Measurements from ENCODE around the gene FAM174B.
"Not testable (repeated sequence)": the region's sequence is repeated elsewhere in the genome, so short reads cannot be mapped to it uniquely, and the experiment has no call there.

FAM174B gene

DNA sequence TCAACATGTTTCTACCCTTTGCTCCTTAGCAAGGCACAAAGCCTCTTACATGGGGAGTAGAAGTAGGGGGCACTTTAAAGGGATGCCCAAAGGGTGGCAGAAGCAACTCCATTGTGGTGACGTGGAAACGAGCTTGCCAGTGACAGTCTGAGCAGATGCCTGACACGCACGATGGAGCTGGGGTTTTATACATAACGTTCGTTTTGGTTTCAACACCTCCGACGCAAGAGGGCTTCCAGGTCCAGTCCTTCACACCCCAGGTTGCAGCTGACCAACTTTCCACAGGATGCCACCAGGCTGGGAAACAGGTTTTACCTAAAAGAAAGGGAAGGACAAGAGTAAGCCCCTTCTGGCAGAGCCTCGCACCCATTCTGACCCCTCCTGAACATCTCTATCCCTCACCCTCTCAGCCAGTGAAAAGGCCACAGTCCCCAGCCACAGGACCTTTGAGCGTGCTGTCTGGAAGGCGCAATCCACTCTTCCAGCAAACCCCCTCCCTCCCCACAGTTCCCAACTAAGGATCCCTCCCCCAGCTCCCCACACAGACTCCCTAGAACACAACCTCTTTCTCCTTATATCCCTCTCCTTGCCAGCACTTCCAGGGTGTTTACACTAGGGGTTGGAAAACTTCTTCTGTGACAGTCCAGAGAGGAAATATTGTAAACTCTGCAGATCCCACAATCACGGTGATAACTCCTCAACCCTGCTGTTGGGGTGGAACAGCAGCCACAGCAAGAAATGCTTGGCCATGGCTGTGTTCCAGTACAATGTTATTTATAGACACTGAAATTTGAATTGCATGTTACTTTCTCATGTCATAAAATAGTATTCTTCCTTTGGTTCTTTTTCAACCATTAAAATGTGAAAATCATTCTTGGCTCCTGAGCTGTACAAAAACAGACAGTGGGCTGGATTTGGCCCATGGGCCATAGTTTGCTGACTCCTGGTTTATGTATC lies 36.2 kb downstream of the FAM174B start:
- H3K4me3 ChIP-seq (ENCODE audit: low read depth, low read length): no peak overlapping the region

DNA sequence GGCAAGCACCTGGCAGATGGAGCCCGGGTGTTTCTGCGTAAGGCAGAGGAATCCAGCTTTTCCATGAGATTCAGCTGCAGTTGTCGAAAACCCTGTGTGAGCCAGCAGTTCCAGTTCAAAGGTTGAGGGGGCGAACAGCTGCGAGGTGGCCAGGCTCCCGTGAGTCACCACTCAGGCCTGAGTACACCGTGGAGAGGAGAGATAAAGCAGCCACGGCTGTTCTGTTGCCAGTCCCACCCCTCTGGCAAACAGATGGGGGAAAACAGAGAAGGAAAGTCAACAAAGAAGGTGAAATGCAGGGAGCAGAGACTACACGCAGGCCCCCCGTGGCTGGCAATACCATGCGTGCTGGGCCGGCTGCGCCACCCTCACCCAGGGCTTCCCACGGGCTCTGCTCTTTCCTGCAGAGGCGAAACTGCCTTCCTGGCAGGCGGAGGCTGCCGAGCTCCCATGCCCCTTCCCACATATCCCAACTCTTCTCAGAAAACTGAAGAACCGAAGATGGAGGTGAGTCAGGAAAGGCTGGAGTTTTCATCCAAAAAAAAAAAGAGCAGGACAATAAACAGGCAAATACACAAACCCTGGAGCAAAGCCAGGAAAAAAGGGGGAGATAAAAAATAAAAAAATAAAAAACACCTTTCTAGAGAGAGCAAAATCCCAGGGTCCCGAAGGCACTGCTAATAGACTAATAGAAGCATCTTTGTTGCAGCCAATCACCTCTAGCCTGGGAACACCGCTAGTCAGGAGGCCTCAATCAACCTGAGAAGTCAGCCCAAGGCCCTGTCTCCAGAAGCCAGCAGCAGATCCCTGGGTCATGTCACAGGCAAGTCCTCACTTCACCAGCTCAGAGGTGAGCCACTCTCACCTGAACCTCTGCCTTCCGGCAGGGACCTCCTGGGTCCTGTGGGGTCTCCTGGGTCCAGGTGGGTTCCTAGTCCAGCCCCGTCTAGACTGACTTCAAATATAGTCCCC lies 37.7 kb downstream of the FAM174B start:
- no peak overlapping the region for H3K4me3 ChIP-seq (ENCODE audit: low read depth, low read length)

DNA sequence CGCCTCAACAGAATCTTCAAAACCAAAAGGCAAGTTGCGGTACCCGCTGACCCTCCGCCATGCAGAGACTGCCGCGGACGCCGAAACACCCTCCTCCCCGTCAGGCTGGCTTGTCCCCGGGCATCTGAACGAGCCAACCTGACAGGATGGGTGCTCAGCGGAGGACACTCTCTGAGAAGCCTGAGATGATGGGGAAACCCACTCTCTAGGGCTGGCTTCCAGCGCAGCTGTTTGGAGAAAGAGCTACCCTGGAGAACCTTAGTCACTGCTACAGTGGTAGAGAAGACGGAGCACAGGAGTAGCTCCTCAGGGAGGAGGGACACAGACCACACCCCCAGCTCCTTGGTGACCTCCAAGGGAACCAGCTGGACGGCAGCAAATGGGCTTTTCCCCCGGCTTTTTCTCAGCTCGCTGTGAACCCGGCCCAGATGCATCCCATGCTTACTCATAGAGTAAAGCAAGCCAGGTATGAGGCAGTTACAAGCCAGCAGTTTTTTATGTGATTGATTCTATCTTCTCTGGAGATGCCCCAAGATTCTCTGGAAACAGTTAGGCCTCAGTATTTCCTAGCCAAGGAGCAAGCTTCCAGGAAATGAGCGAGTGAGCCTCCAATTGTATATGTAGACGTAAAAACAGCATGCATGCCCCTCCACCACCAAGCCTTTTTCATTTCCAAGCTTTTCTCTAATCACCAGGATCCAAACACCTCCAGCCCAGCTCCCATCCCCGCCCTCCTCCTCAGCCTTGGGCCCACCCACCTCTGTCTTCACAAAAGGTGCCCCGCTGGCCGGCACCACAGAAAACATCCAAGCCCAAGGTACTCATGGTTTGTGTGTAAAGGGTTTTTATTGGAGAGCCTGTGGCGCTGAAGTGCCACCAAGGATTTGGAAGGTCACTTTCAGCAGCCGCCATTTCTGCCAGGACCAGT lies 38.7 kb downstream of the FAM174B start:
- no peak overlapping the region for H3K4me3 ChIP-seq (ENCODE audit: low read depth, low read length)

DNA sequence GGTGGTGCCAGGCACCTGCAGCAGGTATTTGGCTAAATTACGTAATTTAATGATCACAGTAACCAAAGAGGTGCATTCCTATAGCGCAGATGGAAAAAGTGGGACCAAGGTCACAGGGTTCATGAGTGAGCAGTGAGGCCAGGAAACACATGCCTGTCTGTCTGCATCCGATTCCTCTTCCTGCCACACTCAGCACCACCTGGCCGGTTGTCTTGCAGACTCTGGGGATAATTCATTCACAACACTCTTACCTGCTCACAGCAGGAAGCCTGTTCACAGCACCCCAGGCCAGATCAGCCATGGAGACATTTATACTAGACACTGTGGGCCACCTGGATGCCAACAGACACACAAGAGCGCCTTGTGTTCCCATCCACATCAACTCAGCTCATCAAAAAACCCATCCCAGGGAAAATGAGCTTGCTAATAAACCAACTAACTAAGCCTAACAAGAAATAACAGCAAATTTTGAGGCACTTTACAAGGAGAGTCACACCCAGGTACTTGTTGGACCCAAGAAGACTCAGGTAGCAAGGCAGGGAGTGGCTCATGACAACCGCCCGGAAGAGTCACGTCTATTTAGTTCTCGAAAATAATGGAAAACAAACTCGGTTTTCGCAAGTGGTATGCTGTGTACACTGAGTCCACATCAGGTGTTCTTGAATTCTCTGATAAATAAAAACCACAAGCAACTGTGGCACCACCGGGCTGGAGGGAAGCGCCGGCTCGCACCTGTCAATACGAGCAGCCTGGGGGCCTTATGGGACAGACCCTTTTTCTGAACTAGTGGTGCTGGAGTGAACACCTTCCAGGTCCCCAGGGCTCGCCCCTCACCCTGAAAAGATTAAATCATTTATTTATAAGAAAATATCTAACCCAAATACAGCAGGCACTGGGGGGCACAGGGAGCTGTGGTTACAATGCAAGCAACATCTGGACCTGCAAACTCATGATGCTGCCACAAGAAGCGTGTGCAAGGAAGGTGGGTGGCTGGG lies 40.5 kb downstream of the FAM174B start:
- H3K4me3 ChIP-seq (ENCODE audit: low read depth, low read length): no peak overlapping the region

DNA sequence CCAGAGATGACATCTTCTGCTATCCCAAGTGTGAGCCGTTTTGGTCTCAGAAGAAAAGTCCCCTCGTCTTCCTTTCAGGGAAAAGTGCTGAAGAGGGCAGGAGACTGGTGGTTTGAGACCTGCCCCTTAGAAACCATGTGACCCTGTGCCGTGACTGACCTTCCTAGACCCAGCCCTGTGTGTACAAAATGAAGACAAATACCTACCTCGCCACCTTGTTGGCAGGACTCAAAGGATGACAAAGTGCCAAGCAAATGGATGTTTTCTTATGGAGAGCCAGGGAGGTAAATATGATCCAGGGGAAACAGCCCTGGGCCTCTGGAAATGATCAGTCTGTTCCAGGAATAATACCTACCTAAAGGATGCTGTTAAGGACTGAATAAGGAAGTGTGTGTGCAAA lies 41.3 kb downstream of the FAM174B start:
- H3K4me3 ChIP-seq (ENCODE audit: low read depth, low read length): no peak overlapping the region

DNA sequence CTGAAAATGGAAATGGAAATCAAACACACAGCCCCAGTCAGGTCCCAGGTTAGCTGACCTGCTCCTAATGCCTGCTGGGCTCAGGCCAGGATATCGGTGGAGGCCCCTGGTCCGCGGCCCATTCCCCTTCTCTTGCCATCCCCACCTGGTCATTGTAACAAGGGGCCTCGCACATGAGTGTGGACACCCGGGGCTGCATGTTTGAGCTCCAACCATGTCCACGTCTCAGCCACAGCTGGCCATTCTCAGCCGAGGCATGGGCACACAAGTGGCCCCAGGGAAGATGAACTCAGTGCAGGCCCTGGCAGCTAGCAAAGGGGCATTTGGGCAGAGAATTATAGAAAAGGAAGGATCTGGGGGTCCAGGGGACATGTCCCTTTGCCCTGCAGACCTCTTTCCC lies 41.7 kb downstream of the FAM174B start:
- no peak overlapping the region for H3K4me3 ChIP-seq (ENCODE audit: low read depth, low read length)

DNA sequence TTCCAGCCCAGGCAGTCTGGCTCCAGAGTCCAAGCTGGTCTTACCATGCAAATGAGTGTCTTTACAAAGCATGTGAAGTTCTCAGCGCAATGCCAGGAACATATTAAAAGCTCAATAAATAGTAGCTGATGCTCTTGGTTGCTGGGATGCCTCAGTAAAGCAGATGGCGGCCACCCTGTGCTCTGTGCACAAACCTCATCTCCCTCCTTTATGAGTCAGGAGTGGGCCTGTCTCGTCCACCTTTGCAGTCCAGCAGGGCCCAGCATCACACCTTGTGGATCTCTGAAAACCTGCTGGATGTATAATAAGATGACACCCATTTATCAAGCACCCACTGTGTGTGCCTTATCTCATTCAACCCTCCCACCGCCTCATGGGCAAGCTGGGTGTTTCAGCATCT lies 42.7 kb downstream of the FAM174B start:
- H3K4me3 ChIP-seq (ENCODE audit: low read depth, low read length): no peak overlapping the region

DNA sequence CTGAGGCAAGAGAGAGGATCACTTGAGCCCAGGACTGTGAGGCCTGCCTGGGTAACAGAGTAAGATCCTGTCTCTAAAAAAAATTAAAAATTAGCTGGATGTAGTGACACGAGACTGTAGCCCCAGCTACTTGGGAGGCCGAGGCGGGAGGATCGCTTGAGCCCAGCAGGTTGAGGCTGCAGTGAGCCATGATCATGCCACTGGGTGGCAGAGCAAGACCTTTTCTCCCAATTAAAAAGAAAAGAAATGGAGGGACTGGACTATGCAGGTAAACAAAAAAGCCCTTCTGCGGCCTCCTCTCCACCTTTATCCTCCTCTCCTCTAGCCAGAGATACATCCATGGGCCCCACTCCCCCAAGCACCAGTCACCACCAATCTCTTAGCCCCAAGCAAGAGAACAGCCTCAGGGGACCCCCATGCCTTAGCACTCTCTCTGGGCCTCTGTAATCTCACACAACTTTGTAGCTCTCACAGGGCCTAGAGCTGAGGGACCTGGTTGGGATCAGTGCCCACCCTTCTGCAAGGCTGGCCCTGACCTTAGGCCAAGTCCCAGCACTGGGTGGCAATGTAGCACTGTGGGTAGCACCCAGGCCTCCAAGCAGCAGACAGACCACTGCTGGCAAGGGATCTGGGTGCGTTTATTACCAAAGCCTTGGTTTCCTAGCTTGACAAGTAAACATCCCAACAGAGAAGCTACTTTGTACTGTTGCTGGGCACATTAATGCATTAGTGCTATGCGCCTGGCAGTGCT lies 43.4 kb downstream of the FAM174B start:
- H3K4me3 ChIP-seq (ENCODE audit: low read depth, low read length): no peak overlapping the region

DNA sequence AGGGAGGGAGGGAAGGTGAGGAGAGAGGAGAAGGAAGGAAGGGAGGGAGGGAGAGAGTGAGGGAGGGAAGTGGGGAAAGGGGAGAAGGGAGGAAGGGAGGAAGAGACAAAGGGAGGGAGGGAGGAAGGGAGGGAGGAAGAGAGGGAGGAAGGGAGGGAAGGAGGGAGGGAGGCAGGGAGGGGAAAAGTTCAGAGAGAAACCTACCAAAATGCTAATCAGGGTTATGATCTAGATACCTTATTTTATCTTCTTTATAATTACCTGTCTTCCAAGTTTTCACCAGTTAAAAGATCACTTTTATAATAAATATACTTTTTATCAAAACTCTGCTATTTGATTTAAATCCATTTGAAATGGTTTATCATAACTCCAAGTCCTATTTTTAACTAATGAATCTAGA lies 44.4 kb downstream of the FAM174B start:
- no peak overlapping the region for H3K4me3 ChIP-seq (ENCODE audit: low read depth, low read length)

DNA sequence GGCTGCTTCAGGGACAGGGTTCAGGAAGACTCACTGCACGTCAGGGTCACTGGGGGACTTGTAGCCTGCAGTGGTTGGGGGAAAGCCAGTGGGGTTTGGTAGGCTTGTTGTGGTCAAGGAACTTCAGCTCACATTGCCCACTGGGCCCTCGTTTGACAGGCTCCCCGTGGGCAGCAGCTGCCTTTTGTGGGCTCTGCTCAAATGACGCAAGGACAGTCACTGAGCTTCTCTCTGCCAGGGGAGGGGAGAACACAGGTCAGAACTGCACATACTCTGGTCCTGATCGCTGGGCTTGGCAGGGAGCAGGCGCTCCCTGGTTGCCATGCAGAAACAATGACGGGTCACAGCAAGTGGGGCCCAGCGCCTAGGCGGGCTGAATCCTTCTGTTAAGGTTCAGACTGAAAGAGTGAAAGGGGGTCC lies 45.5 kb downstream of the FAM174B start:
- no peak overlapping the region for H3K4me3 ChIP-seq (ENCODE audit: low read depth, low read length)

DNA sequence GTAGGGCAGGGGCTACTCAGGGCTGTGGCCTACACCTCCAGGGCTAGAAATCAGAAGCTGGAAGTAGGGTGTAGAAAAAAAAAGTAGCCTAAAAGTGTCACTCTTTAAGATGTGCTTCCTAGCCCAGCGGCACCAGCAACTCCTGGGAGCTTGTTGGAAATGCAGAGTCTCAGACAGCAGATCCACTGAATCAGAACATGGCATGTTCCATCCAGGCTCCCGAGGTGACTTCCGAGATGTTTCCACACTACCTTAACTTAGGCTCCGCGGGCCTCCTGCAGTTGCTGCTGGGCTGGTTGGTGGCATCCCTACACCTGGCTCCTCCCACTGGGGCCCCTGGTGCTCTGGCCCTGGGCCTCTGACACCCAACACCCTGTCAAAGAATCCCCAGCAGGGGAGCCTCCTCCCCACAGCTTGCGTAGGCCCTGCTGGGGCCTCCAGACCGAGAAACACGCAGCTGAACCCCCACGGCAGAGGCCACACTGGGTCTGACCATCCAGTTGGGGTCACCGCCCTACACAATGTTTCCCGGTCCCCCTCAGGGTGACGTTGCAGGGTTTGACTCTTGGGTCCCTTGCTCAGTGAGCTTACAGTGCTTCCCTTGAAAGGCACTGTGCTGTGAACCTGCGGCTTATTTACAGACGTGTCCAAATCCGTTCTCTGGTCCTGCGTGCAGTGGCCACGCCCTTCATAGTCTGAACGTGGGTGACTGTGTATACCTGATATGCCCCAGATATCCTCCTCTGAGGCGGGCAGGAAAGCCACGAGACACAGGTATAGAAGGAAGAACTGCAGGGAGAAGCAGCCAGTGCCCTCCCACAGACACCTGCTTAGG lies 46.5 kb downstream of the FAM174B start:
- H3K4me3 ChIP-seq (ENCODE audit: low read depth, low read length): no peak overlapping the region

DNA sequence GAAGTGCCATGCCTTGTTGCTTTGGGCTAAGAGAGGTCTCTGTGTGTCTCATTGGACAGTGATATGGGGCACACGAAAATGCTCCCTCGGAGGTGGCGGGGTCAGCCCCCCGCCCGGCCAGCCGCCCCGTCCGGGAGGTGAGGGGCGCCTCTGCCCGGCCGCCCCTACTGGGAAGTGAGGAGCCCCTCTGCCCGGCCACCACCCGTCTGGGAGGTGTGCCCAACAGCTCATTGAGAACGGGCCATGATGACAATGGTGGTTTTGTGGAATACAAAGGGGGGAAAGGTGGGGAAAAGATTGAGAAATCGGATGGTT lies 48.8 kb downstream of the FAM174B start:
- not testable (repeated sequence) for H3K4me3 ChIP-seq (ENCODE audit: low read depth, low read length)

DNA sequence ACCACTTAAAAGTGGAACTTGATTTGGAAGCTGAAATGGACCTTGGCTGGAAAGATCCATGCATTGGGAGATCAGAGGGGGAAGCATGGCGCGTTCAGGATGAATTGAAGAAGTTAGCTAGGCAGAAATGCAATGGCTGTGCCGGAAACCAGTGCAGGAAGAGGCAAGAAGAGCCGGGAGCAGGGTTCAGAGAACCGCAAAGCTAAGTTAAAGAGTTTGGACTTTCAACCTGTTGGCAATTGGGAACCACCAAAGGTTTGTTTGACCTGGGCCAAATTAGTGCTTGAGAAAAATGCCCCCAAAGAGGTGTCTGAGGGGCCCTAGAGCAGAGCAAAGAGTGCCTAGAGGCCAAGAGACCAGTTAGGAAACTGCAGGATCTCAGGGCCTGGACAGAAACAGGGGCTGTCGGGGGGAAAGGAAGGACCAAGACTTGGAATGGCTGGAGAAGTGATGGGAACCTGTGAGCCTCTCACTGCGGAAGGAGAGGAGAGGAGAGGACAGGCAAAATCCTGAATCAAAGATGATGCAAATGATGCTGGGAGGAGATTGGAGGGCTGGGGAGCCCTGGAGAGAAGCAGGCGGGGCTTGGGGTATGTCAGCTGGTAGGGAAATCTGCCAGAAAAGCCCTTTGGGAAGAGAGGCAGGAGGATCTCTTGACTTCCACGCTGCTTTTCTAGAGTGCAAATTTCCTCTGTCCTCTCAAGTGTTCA lies 49.3 kb downstream of the FAM174B start:
- H3K4me3 ChIP-seq (ENCODE audit: low read depth, low read length): no peak overlapping the region

DNA sequence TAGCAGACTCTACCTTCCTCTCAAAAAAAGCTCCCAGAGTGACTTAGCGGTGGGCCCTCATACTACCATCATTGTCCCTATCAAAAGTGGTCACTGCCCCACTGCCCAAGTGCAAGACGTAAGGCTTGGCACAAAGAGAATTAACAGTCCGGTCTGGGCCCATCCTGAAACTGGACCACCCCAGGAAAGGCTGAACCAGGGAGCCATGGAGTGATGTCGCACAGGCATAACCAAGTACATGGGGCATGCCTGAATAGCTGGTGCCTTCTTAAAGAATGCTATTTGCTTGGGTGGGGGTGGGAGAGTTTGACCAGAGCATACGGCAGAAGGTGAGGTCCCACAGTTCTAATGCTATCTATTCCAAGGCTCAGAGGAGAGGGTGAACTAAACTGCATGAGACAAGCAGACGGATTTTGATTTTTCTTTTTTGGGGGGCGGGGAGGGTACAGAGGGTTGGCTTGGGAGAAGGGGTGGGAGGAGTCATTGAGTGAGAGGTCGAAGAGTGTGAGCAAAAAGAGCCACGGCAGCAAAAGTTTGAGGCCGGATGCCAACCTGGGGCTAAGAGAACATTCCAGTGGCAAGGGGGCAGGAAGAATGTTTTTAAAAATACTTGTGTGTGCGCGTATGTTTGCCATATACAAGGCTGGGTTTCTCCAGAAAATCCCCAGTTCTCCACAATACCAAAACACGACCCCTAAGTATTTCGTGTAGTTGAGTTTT lies 50.2 kb downstream of the FAM174B start:
- no peak overlapping the region for H3K4me3 ChIP-seq (ENCODE audit: low read depth, low read length)

DNA sequence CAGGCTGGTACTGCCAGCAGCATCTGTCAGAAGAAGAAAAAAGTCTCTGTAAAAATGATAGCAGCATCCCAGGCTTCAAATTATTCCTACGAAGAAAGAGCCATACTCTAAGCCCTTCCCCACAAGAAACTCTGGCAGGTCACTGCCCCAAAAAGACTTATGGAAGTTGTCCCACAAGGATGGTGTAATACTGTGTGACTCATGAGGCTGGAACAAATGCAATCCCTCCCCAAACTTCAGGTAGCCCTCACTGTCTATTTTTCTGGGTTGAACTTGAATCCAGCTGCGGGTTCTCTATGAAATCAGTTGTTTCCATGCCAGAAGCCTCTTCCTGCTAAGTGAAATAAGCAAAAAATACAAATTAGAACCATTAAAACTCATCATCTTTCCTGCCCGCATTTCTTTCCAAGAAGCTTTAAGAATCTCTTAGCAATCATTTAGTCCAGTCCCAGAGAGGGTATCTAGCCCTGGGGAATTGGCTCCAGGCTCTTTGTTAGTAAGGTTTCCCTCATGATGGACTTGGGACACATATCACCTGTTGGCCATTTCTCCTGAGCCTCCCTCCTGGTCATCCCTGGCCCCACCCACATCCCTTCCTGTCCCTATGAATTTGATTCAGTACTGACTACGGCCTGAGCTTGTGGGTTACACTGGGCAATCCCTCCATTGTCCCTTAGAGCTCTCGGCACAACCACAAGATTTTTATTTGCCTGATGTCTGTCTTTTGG lies 51.7 kb downstream of the FAM174B start:
- no peak overlapping the region for H3K4me3 ChIP-seq (ENCODE audit: low read depth, low read length)

DNA sequence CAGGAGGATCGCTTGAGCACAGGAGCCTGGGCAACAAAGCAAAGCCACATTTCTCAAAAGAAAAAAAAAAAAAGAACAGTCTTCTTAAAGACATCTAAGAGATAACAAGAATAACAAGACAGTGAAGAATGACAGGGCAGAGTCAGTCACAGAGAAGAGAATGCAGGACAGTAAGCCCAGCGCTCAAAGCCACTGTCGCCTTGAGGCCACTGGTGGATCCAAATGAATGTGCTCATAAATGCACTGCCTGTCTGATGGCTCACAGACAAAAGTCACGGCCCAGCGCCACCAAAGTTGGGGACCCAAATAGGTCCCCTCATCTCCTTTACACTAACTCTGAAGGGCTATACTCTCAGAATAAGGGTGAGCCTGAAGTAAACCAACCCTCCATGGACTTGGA lies 52.3 kb downstream of the FAM174B start:
- H3K4me3 ChIP-seq (ENCODE audit: low read depth, low read length): no peak overlapping the region

Data from iPS-11a (cell line).